GM19240 (cell line): Measurements from ENCODE around the gene ATF2.
"Not testable (repeated sequence)": the region's sequence is repeated elsewhere in the genome, so short reads cannot be mapped to it uniquely, and the experiment has no call there.

Source experiments
- DNase-seq: peaks from one replicate; pipeline ENCODE4 v3.0.0; 2011; ENCODE audit warnings: low spot score; ENCODE audit not compliant: insufficient read length

ATF2 gene

GRCh38 chr2:175166216-175166824, 1.7 kb downstream of the ATF2 start:
- no peak for DNase-seq

GRCh38 chr2:175164235-175164634, 3.8 kb downstream of the ATF2 start:
- DNase-seq: no peak

GRCh38 chr2:175158894-175159293, 9.1 kb downstream of the ATF2 start:
- no peak for DNase-seq

GRCh38 chr2:175156534-175156933, 11.5 kb downstream of the ATF2 start:
- DNase-seq: no peak

- no peak for DNase-seq
Measured at GRCh38 chr2:175154661-175155082, 13.3 kb downstream of the ATF2 start.

GRCh38 chr2:175152242-175152641, 15.8 kb downstream of the ATF2 start:
- DNase-seq: peak; percentile 6

GRCh38 chr2:175151791-175152190, 16.2 kb downstream of the ATF2 start:
- no peak for DNase-seq

GRCh38 chr2:175147186-175147585, 20.8 kb downstream of the ATF2 start:
- no peak for DNase-seq

GRCh38 chr2:175143678-175144077, 24.3 kb downstream of the ATF2 start:
- no peak for DNase-seq

GRCh38 chr2:175143191-175143590, 24.8 kb downstream of the ATF2 start:
- DNase-seq: no peak

GRCh38 chr2:175140332-175140731, 27.7 kb downstream of the ATF2 start:
- no peak for DNase-seq

- DNase-seq: no peak
Measured at GRCh38 chr2:175137793-175138192, 30.2 kb downstream of the ATF2 start.

- DNase-seq: no peak
Measured at GRCh38 chr2:175136334-175137215, 31.4 kb downstream of the ATF2 start.

- DNase-seq: no peak
Measured at GRCh38 chr2:175135862-175136261, 32.1 kb downstream of the ATF2 start.

GRCh38 chr2:175135177-175135576, 32.8 kb downstream of the ATF2 start:
- DNase-seq: no peak

- no peak for DNase-seq
Measured at GRCh38 chr2:175131252-175131651, 36.8 kb downstream of the ATF2 start.

- DNase-seq: no peak
Measured at GRCh38 chr2:175126661-175127060, 41.3 kb downstream of the ATF2 start.

GRCh38 chr2:175123254-175123653, 44.7 kb downstream of the ATF2 start:
- no peak for DNase-seq

- peak; percentile 8 for DNase-seq
Measured at GRCh38 chr2:175111200-175111657, 56.8 kb downstream of the ATF2 start.

GRCh38 chr2:175108091-175108490, 59.9 kb downstream of the ATF2 start:
- DNase-seq: not testable (repeated sequence)

GRCh38 chr2:175107146-175107545, 60.9 kb downstream of the ATF2 start:
- no peak for DNase-seq

GRCh38 chr2:175103191-175103590, 64.8 kb downstream of the ATF2 start:
- DNase-seq: no peak

GRCh38 chr2:175101514-175101913, 66.5 kb downstream of the ATF2 start:
- no peak for DNase-seq
